GM19467 (cell line): ENCODE results near the gene S100A3.
"Not testable (repeated sequence)": the region's sequence is repeated elsewhere in the genome, so short reads cannot be mapped to it uniquely, and the experiment has no call there.

Experiments used
- ATAC-seq: cut with Tn5 transposase; IDR thresholded peaks from one replicate; pipeline ENCODE4 v1.9.1; 2021; ENCODE audit warnings: mild to moderate bottlenecking, moderate library complexity; ENCODE audit not compliant: unreplicated experiment

The S100A3 gene

DNA sequence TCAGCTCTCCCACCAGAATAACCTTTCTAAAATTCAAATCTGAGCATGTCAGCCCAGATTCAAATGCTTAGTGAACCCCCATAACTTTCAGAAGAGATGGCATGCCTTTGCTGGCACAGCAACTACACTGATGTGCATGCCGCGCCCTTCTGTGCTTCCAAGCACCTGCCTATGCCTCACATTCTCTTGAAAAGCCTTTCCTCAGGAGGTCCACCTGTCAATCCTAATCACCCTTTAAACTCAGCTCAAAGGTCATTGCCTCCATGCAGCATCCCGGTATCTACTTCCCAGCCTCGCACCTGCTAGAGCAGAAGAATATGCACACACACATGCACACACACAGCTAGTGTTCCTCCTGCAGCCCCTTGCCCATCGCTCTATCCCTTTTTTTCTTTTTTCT lies 21.8 kb upstream of the S100A3 start:
- no peak for ATAC-seq

DNA sequence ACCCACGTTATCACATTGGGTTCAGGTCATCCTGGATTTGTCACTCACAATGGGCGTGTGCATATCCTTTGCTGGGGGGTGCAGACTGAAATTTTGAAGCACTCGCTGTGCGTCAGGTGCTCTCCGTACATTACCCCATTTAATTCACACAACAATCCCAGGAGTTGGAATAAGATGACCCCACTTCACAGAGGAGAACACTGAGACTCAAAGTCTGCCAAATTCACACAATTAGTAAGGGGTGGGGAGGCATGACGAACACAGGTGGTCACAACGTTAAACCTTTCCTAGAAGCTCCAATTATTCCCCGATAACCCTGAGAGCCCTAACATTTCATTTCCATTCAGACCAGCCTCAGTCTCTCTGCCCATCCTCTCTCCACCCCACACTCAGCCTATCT lies 20.4 kb upstream of the S100A3 start:
- ATAC-seq = no peak

DNA sequence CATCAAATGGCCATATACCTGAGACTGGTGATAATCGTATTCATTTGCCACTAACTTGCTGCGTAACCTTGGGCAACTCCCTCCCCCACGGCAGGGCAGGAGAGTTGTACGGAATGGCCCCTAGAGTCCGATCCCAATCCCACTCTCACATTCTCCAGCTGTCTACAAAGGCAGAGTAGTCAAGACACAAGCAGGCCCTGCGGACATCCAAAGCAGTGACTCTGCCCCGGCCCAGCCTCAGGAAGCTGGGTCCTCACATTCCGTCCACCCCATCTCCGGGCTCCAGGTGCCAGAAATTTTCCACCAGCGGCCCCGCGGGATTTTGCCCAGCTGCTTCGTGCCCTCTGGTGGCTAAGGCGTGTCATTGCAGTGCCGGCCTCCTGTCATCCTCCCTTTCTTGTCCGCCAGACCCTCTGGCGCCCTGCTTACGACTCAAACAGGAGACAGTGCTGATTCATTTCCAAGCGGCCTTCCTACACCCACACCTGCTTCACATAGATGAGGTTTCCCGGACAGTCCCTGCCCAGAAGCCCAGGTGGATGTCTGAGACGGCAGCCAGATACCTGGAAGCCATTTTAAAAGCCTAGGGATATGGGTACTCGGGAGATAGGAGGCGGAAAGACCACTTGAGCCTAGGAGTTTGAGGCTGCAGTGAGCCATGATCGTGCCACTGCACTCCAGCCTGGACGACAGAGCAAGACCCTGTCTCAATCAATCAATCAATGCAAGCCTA lies 19.5 kb upstream of the S100A3 start:
- no peak for ATAC-seq

DNA sequence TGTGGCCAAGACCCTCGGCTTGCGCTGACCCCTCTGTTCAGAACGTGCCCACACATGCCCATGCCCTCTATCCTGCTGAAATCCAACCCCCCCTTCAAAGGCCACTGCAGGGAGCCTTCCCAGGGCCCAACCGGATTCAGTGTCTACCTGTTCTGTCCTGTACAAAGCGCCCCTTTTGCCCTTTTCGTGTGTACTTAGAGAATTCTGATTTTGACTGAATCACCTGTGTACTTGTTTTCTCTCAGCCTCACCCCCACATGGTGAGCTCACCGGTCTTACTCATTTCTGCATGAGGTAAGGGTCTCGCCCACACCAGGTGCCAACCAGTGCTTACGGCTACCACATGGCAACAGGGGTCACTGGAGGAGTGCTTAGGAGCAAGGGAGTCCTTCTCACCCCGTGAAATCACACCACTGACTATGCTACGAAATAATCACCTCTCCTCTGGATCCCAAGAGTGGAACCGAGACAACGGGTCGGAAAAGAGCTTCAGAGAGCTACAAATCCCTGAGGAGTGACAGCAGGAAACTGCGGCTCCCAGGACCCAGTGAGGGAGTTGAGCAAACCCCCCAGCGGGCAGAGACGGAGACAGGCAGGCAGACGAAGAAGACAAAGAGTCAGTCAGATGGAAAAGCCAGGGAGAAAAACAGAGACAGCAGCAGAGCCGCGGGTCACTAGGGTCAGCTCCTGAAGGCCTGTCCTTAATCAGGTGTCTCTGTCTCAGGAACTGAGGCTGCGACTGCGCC lies 18.7 kb upstream of the S100A3 start:
- ATAC-seq = no peak

DNA sequence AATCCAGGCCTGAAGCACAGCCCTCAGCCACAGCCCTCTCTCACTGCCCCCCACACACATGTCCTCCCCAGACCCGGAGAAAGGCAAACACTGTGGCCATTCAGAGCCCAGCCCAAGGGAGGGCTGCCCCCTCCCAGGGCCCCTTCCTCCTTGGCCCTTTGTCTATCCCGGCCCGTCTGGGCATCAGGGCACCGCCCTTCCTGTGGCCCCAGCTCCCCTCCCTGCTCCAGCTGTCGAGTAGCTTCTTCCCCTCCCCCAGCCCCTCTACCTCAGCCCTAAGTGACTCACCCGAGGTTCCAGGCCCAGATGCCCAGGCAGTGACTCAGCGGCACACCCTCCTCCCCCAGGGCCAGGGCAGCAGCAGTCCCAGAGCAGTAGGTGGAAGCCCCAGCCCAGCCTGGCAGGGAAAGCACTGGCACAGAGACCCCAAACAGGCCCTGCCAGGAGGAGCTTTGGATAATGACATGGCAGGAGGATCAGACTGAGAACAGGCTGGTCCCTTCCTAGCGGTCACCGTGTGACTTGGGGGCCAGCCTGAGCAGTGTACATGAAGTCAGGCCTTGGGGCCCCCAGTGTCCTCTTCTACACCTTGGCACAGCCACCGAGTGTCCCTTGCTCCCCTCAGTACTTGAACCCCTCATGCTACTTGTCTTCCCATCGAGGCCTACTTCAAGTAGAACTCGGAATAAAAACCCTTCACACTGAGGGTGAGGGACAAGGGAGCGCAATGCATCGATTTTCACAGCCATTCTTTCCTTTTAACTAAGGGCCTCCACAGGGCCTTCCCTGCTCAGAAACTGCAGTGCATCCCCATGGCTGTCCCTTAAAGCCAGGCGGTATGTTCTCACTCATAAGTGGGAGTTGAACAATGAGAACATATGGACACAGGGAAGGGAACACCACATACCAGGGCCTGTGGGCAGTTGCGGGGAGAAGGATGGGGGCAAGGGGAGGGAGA lies 17.6 kb upstream of the S100A3 start:
- no peak for ATAC-seq

DNA sequence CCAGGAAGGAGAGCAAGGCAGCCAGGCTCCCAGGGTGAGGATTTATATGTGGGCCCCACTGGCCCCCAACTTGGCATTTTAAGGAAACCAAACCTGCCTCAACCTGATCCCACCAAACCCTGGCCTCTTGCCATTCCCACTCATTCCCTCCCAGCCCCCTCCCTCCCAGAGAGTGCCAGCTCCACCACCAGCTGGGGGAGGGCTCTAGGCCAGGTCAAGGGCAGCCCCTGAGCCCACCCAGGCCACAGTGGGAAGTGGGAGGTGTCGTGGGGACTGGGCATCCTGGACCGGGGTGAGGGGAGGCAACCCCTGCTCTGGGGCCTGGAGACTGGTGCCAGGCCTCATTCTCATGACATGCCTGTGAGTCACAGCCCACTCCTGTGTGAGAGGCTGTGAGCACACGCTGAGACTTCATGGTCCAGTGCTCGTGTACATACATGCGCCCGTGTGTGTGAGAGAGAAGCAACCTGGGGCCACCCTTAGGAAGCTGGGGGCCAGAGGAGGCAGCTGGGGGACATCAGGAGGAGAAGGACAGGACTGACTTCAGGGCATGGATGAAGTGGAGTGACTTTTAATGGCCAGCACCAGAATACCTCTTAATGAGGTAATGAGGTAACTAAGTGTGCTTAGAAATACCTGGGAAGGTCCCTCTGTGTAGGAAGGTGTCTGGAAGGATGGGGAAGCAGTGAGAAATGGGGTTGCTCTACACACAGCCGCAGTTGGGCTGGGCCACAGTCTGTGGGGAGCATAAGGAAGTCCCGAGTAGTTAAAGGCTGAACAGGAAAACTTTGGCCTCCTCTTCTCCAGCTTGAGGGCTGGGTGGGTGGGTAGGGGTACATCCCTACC lies 16.7 kb upstream of the S100A3 start, which contains the start of gene S100A2:
Gene S100A2, minus strand, starts transcription at position 316 of the 846 bp plus-strand sequence. CDS start 1,967 bp downstream, outside the sequence.
- ATAC-seq = no peak

DNA sequence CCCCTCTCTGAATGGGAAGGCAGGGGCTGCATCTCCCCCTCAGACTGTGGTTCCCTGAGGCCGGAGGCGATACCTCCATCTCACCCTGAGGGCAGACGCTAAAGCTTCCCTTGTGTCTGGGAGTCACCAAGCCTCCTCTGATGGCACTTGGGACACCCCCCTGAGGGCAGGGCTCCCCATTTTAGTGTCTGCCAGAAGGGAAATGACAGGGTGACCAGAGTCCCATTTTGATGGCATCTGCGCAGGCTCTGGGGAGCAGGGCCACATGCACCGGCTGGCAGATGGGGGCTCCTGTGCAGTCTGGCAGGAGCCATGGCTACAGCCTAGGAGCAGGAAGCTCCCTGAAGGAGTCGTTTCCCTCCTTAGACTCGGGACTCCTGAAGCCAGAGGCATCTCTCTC lies 14.9 kb upstream of the S100A3 start:
- no peak for ATAC-seq

DNA sequence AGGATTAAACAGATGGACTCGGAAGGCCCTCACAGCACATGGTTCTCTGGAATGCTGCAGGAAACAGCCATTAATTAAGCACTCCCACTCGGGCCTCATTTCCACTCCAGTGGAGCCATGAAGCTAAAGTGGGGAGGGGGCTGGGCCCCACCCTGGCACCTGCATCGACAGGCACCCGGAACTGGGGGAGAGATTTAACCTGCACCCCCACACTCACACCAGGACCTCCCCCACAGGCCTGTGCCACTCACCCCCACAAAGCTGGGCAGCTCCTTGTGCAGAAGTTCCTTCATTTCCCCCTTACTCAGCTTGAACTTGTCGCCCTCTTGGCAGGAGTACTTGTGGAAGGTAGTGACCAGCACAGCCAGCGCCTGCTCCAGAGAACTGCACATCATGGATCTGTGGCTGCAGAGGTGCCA lies 14.4 kb upstream of the S100A3 start:
- no peak for ATAC-seq

DNA sequence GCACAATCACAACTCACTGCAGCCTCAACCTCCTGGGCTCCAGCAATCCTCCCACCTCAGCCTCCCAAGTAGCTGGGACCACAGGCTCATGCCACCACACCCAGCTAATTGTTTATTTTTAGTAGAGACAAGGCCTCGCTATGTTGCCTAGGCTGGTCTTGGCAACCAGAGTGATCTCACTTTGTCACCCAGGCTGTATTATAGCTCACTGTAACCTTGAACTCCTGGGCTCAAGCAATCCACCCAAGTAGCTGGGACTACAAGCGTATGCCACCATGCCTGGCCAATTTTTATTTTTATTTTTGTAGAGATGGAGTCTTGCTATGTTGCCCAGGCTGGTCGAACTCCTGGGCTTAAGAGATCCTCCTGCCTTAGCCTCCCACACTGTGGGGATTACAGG lies 13.0 kb upstream of the S100A3 start:
- ATAC-seq = not testable (repeated sequence)

DNA sequence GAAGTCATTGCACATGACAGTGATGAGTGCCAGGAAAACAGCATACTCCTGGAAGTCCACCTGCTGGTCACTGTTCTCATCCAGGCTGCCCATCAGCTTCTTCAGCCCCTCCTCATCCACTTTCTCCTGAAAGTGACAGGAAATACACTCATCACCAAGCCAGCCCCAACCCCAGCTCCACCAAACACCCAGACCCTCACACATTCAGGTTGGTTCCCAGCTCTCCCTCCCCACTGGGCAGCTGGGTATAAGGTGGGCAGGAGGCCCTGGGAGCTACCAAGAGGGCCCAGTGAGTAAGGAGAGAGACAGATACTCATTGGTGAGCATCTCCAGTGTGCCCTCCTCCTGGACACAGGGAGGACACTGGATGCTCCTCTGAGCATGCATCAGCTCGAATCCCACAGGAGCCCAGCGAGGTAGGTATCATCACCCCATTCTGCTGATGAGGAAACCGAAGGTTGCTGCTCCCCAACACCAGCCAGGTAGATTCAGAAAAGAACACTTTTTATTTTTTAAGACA lies 12.5 kb upstream of the S100A3 start:
- ATAC-seq = no peak

DNA sequence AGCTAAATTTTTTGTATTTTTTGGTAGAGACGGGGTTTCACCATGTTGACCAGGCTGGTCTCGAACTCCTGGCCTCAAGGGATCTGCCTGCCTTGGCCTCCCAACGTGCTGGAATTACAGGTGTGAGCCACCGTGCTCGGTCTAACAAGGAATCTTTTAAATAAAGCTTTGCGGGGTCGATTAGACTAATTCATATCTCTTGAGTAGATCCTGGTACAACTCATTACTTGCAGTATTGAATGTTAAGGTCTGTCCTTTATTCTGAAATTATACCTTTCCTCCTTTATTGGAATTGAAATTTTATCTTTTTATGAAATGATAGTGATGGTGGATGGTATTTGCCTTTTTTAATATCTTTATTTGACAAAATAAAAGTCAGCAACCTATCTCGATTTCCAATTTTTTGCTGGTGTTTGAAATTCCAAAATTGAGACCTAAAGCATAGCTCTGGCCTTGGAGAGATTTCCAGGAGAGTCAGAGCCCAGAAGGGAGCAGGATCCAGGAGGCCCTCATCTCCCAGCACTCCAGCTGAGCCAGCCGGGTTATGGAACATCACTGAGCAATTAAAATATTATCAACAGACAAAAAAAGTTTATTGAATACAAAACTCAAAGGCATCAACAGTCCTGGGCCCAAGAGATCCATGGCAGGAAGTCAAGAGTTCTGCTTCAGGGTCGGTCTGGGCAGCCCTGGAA lies 11.9 kb upstream of the S100A3 start:
- ATAC-seq = no peak

DNA sequence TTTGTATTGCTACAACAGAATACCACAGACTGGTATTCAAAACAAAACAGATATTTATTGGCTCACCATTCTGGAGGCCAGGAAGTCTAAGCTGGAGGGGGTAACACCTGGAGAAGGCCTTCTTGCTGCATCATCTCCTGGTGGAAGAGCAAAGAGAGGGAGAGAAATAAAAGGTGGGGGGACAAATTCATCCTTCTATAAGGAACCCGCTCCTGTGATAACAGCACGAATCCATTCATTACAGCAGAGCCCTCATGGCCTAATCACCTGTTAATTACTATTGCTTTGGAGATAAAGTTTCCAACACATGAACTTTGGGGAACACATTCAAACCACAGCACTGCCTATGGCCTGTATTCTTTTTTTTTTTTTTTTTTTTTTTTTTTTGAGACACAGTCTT lies 11.2 kb upstream of the S100A3 start:
- ATAC-seq = no peak

DNA sequence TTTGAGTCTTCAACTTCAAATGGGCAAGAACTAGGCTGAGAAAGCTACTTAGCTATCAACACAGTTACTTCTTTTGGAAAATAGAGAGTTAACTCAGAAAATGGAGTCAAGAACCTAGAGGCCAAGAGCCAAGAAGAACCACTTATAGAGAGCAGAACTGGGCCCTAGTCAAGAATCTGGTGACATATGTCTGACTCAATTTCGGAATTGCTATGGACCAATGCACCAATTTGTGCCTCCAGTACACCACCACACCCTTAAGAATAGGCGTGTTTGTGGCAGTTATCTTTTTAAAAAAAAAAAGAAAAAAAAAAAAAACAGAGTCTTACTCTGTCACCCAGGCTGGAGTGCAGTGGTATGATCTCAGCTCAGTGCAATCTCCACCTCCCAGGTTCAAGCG lies 8.8 kb upstream of the S100A3 start:
- no peak for ATAC-seq

DNA sequence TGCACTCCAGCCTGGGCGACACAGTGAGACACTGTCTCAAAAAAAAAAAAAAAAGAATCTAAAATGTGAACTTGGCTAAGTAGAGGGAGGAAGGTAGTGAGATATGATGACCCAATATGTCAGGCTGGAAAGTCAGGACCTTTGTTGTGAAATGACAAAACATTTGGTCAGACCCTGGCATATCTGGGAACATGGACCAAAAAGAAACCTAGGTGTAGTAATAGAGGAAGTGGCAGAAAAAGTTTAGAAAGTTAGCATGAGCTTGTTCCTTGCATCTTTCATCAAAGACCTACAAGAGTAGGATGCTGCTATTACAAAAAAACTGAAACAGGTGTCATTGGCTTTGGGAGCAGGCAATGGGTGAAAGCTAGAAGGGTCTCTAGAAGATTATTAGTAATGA lies 7.3 kb upstream of the S100A3 start:
- no peak for ATAC-seq

DNA sequence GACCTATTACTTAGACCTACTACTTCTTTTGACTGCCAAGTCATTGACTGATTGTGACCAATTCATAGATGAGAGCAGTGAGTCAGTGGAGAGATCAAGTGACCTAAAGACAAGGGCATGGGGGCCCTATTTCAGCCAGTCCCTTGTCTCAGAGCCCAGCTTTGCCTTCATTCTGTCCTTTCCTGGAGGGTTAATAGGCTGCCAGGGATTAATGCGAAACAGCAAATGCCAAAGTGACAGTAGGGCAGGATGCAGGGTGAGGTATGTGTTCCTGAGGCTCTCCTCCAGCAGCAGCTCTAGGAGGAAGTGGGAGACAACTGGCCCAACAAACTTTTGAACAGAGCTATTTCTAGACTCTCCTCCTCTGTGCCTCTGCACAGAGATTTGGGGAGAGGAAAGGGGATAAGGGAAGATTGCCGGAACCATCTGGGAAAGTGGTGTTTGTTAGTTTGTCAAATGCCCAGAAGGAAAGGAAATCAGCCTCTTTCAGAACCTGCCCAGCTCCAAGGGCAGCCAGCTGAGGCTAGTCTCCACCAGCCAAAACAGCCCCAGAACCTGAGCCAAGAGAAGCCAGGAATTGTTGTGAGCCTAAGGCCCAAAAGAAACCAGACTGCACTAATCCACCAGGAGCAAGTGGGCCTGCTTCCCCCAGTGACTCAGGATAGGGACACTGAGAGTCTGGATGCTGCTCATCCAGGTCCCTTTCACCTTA lies 4.9 kb upstream of the S100A3 start:
- no peak for ATAC-seq

DNA sequence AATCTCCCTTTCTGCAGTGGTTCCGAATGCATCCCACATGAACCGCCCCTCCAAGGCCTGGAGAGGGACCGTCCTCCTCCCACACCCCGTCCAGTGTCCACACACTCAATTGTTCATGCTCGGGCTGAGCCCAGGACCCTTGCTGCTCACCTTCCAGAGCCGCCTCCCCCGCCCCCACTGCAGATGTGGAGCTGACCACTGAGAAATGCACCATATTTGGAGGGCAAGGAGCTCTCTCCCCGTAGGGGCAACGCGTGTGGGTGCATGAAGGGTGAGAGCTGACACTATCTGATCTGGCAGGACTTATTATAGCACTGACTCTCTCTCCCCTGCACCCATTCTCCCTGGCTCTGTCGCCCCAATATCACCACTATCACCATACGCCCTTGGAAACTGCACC lies 4.0 kb upstream of the S100A3 start:
- no peak for ATAC-seq

DNA sequence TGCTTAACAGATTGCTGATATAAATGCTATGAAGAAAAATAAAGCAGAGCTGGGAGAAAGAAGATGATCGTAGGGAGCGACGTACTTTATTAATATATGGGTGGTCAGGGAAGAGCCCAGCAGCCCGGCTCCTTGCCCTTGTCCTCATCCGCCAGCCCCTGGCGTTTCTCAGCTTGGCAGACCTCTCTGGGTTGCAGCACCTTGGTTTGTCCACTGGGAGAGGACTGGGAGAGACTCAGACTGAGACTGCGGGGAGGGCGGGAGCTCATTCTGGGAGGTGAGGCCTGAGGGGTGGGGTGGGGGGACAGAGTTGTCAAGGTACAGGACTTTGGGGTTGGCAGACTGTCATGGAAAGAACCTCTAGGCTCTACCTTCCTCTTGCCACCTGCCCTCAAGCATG lies 3.3 kb upstream of the S100A3 start:
- no peak for ATAC-seq

DNA sequence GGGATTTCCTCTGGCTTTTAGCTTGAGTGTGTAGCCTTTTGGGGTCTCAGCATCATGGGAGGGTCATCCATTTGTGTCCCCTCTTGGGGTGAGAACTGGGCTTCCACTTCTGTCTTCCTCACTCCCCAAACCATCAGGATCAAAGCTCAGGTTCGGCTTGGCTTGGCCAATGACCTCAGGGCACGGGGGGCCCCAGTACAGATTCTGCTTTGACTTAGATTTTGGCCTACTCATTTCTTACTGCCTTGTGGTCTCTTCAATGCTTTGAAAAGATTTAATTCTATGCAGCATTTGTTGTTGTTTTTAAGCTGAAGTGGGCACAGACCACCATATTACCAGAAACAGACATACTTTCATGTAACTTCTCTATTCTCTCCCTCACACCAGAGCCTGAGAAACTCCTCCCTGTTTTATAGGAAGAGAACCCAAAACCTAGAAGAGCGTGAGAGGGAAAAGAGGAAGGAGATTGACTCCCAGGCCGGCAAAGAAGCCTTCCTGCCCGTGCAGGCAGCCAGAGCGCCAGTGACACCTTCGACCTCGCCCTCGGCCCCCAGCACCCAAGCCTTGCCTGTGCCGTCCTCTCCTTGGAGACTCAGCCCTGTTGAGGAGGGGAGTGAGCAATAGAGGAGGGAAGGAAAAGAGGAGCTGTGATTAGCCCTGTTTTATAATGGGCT lies 1.9 kb upstream of the S100A3 start:
- no peak for ATAC-seq
